ENCODE measurements around the gene LHB. TPM values are rescaled to one million over a fixed set of nuclear protein-coding genes. Genes with fewer than 3 reads are reported as not detected.

Gene LHB
- total RNA-seq, 1 experiment from 2014 or later = not detected

GRCh38 chr19:48966541-48967345 lies 50.1 kb downstream of the LHB start:
- in situ Hi-C loops (cut with HindIII; ENCODE audit: low pct_unique_long_range_greater_than_20kb, low sequenced_read_pairs) = no loop called here
- peak; percentile 50 for DNase-seq (ENCODE audit: low read depth)

Other genes with a start within 250 kb of the LHB start
- 73.5 and 83.0 TPM in 2 replicates for gene BCAT2, start 206.1 kb downstream of the LHB start, total RNA-seq (2014; rRNA removed; shearing (Covaris generic); ENCODE audit: low replicate concordance)
- gene HSD17B14, start 180.6 kb downstream of the LHB start, total RNA-seq (2014; rRNA removed; shearing (Covaris generic); ENCODE audit: low replicate concordance) = 33.6 and 56.7 TPM in 2 replicates
- 0.70 and 11.5 TPM in 2 replicates for gene PLEKHA4, start 148.5 kb downstream of the LHB start, total RNA-seq (2014; rRNA removed; shearing (Covaris generic); ENCODE audit: low replicate concordance)
- gene PPP1R15A, start 144.7 kb downstream of the LHB start, total RNA-seq (2014; rRNA removed; shearing (Covaris generic); ENCODE audit: low replicate concordance) = 51.0 and 52.5 TPM in 2 replicates
- not detected in 2 replicates for gene TULP2, start 118.3 kb downstream of the LHB start, total RNA-seq (2014; rRNA removed; shearing (Covaris generic); ENCODE audit: low replicate concordance)
- 338 and 348 TPM in 2 replicates for gene NUCB1, start 116.8 kb downstream of the LHB start, total RNA-seq (2014; rRNA removed; shearing (Covaris generic); ENCODE audit: low replicate concordance)
- 1.6 and 4.4 TPM in 2 replicates for gene DHDH, start 83.4 kb downstream of the LHB start, total RNA-seq (2014; rRNA removed; shearing (Covaris generic); ENCODE audit: low replicate concordance)
- 188 and 220 TPM in 2 replicates for gene BAX, start 62.2 kb downstream of the LHB start, total RNA-seq (2014; rRNA removed; shearing (Covaris generic); ENCODE audit: low replicate concordance)
- gene FTL, start 51.8 kb downstream of the LHB start, total RNA-seq (2014; rRNA removed; shearing (Covaris generic); ENCODE audit: low replicate concordance) = 13,494 and 14,762 TPM in 2 replicates
- 31.3 and 32.3 TPM in 2 replicates for gene GYS1, start 23.8 kb downstream of the LHB start, total RNA-seq (2014; rRNA removed; shearing (Covaris generic); ENCODE audit: low replicate concordance)
- gene RUVBL2, start 23.2 kb downstream of the LHB start, total RNA-seq (2014; rRNA removed; shearing (Covaris generic); ENCODE audit: low replicate concordance) = 493 and 608 TPM in 2 replicates
- gene CGB3, start 7.2 kb upstream of the LHB start, total RNA-seq (2014; rRNA removed; shearing (Covaris generic); ENCODE audit: low replicate concordance) = not detected in 2 replicates
- 3.7 TPM in 1 of 2 replicates, not detected in the other for gene CGB2, start 14.8 kb upstream of the LHB start, total RNA-seq (2014; rRNA removed; shearing (Covaris generic); ENCODE audit: low replicate concordance)
- gene CGB1, start 19.8 kb upstream of the LHB start, total RNA-seq (2014; rRNA removed; shearing (Covaris generic); ENCODE audit: low replicate concordance) = not detected in 2 replicates
- not detected in 2 replicates for gene CGB5, start 26.8 kb upstream of the LHB start, total RNA-seq (2014; rRNA removed; shearing (Covaris generic); ENCODE audit: low replicate concordance)
- 1.7 TPM in 1 of 2 replicates, not detected in the other for gene CGB8, start 32.0 kb upstream of the LHB start, total RNA-seq (2014; rRNA removed; shearing (Covaris generic); ENCODE audit: low replicate concordance)
- 1.7 and 4.1 TPM in 2 replicates for gene CGB7, start 40.7 kb upstream of the LHB start, total RNA-seq (2014; rRNA removed; shearing (Covaris generic); ENCODE audit: low replicate concordance)
- gene NTF4, start 47.7 kb upstream of the LHB start, total RNA-seq (2014; rRNA removed; shearing (Covaris generic); ENCODE audit: low replicate concordance) = 4.0 TPM in 1 of 2 replicates, not detected in the other
- not detected in 2 replicates for gene KCNA7, start 55.6 kb upstream of the LHB start, total RNA-seq (2014; rRNA removed; shearing (Covaris generic); ENCODE audit: low replicate concordance)
- 137 and 175 TPM in 2 replicates for gene SNRNP70, start 68.4 kb upstream of the LHB start, total RNA-seq (2014; rRNA removed; shearing (Covaris generic); ENCODE audit: low replicate concordance)
- 6.1 and 9.7 TPM in 2 replicates for gene LIN7B, start 97.3 kb upstream of the LHB start, total RNA-seq (2014; rRNA removed; shearing (Covaris generic); ENCODE audit: low replicate concordance)
- 0.71 TPM in 1 of 2 replicates, not detected in the other for gene C19orf73, start 102.1 kb upstream of the LHB start, total RNA-seq (2014; rRNA removed; shearing (Covaris generic); ENCODE audit: low replicate concordance)
- 26.8 and 39.1 TPM in 2 replicates for gene PPFIA3, start 102.5 kb upstream of the LHB start, total RNA-seq (2014; rRNA removed; shearing (Covaris generic); ENCODE audit: low replicate concordance)
- not detected in 2 replicates for gene HRC, start 138.3 kb upstream of the LHB start, total RNA-seq (2014; rRNA removed; shearing (Covaris generic); ENCODE audit: low replicate concordance)
- 13.9 and 18.2 TPM in 2 replicates for gene TRPM4, start 140.7 kb upstream of the LHB start, total RNA-seq (2014; rRNA removed; shearing (Covaris generic); ENCODE audit: low replicate concordance)